Measurements from ENCODE around the gene COL23A1. TPM values are rescaled to one million over a fixed set of nuclear protein-coding genes. Genes with fewer than 3 reads are reported as not detected.
A peak's percentile ranks its signal among the peaks of the same experiment; 100 is the strongest.

Gene COL23A1
- total and polyA plus RNA-seq, 4 donors = 0.76 to 4.4 (median 1.3) TPM

DNA sequence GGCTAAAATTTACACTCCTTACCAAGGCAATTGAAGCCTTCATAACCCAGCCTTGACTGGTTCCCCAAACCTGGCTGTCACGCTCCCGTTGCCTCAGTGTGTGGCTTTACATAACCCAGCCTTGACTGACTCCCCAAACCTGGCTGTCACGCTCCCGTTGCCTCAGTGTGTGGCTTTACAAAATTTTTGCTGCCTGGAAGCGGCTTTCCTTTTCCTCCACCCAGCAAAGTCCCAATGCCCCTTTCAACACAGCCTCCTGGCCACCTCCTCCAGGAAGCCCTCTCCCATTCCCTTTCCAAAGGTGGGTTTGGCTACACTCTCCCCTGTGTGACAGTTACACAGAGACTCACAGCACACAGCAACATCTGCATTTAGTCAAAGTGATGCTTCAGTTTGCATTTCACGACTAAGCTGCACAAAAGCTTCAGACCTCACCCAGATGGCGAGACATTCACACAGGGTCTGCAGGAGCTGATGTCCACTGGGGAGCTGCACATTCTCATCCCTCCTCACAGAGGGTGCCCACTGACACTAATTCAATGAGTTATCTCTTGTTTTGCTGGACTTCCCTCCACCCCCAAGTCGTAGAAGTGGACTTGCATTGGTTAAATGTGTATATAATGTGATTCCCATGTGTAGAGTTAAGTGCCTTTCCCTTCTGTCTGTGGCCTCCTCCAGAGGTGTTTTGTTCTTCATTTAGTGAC lies 201.0 kb downstream of the COL23A1 start:
- Histone ChIP-seq H3K9me3 (ENCODE audit: control insufficient read depth in 4 of 4, insufficient read depth in 3 of 4, low read length in 3 of 4) (no peaks in the 10 kb centered on the region), H3K27me3 (ENCODE audit: control insufficient read depth in 3 of 3, insufficient read depth in 3 of 3, low read length in 2 of 3) (peaks cover 0 to 22% (median 0%) of the 10 kb centered on the region in 3 donors), H3K36me3 (ENCODE audit: control insufficient read depth in 4 of 4, insufficient read depth in 4 of 4, low read length in 4 of 4) (no peaks in the 10 kb centered on the region), H3K4me3 (no peak overlapping the region), H3K4me1 (ENCODE audit: control insufficient read depth in 5 of 5, insufficient read depth in 5 of 5, low read length in 5 of 5) (peaks cover 0 to 22% (median 0%) of the 10 kb centered on the region in 5 donors), H3K9ac (ENCODE audit: insufficient read depth in 1 of 2, low read length in 2 of 2) (no peak overlapping the region), H3K27ac (ENCODE audit: low read depth in 1 of 2, low read length in 1 of 2) (no peak overlapping the region)
- DNase-seq = no peak
- TF ChIP-seq, protein P1, sequence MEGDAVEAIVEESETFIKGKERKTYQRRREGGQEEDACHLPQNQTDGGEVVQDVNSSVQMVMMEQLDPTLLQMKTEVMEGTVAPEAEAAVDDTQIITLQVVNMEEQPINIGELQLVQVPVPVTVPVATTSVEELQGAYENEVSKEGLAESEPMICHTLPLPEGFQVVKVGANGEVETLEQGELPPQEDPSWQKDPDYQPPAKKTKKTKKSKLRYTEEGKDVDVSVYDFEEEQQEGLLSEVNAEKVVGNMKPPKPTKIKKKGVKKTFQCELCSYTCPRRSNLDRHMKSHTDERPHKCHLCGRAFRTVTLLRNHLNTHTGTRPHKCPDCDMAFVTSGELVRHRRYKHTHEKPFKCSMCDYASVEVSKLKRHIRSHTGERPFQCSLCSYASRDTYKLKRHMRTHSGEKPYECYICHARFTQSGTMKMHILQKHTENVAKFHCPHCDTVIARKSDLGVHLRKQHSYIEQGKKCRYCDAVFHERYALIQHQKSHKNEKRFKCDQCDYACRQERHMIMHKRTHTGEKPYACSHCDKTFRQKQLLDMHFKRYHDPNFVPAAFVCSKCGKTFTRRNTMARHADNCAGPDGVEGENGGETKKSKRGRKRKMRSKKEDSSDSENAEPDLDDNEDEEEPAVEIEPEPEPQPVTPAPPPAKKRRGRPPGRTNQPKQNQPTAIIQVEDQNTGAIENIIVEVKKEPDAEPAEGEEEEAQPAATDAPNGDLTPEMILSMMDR (IDR thresholded peaks at IDR 0.05; ENCODE audit: control extremely low read depth, extremely low read depth) = no peak
- no peak for ATAC-seq (ENCODE audit: insufficient read depth, low FRiP score)
- 64 to 74% methylated on average over 8 of the region's 8 CpGs for WGBS, 2 donors

DNA sequence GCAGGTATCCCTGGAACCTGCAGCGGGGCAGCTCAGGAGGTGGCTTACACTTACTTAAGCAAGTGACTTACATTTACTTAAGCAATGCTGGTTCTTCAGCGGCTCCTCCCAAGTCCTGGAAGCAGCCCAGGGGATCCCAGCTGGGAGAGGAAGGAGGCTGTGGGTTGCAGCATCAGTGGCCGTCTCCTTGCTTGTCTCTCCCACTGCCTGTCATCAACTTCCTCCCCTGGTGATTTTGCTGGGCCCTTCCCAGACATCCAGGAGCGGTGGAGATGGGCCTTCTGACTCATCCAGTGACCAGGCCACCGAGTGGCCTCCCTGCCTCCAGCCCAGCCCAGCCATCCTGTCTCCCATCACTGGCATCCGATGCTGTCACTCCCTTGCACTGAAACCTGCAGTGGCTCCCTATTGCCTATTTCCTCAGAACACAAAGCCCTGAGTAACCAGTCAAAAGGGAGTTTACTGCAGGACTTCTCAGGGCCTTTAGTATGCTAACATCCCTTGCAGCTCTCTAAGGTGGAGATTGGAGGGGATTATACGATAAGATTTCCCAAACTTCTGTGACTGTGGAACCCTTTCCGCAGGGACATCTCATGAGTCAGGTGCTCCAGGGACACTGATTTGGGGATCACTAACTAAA lies 201.7 kb downstream of the COL23A1 start:
- no peak overlapping the region for H3K9ac ChIP-seq (ENCODE audit: insufficient read depth in 1 of 2, low read length in 2 of 2)
- 48 to 61% methylated on average over 8 of the region's 8 CpGs for WGBS, 2 donors
- no peak overlapping the region for H3K27ac ChIP-seq (ENCODE audit: low read depth in 1 of 2, low read length in 1 of 2)
- H3K9me3 ChIP-seq (ENCODE audit: control insufficient read depth in 4 of 4, insufficient read depth in 3 of 4, low read length in 3 of 4) = no peaks in the 10 kb centered on the region
- peak; percentile 36 for ATAC-seq (ENCODE audit: insufficient read depth, low FRiP score)
- no peaks in the 10 kb centered on the region for H3K36me3 ChIP-seq (ENCODE audit: control insufficient read depth in 4 of 4, insufficient read depth in 4 of 4, low read length in 4 of 4)
- H3K27me3 ChIP-seq (ENCODE audit: control insufficient read depth in 3 of 3, insufficient read depth in 3 of 3, low read length in 2 of 3) = peaks cover 0 to 22% (median 0%) of the 10 kb centered on the region in 3 donors
- no peak overlapping the region for H3K4me3 ChIP-seq
- DNase-seq = peak; percentile 59 to 82 (median 68)
- peaks cover 0 to 29% (median 3%) of the 10 kb centered on the region in 5 donors for H3K4me1 ChIP-seq (ENCODE audit: control insufficient read depth in 5 of 5, insufficient read depth in 5 of 5, low read length in 5 of 5)
- TF ChIP-seq, protein P1 (IDR thresholded peaks at IDR 0.05; ENCODE audit: control extremely low read depth, extremely low read depth) = no peak

DNA sequence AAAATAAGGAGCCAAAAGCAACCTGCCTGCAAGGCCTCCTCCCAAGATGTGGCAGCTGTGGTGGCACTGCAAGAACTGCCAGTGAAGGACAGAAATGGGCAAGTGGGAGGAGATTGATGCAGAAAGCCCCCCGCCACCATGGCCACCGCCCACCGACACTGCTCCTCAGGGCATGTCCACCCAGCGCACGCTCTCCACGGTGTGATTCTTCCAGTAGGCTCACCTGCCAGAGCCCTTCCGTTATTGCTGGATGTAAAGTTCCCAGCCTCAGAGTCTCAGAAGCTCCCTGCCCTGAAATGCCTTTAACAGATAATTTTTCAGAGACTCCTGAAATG lies 202.4 kb downstream of the COL23A1 start:
- DNase-seq = no peak
- TF ChIP-seq, protein P1 (IDR thresholded peaks at IDR 0.05; ENCODE audit: control extremely low read depth, extremely low read depth) = no peak
- 91 to 96% methylated on average over 7 of the region's 7 CpGs for WGBS, 2 donors

More for the DNA sequence above, 202.4 kb downstream of the COL23A1 start:
- peaks cover 0 to 22% (median 0%) of the 10 kb centered on the region in 3 donors for H3K27me3 ChIP-seq (ENCODE audit: control insufficient read depth in 3 of 3, insufficient read depth in 3 of 3, low read length in 2 of 3)
- no peak overlapping the region for H3K4me3 ChIP-seq
- H3K9ac ChIP-seq (ENCODE audit: insufficient read depth in 1 of 2, low read length in 2 of 2) = no peak overlapping the region
- no peak for ATAC-seq (ENCODE audit: insufficient read depth, low FRiP score)
- H3K36me3 ChIP-seq (ENCODE audit: control insufficient read depth in 4 of 4, insufficient read depth in 4 of 4, low read length in 4 of 4) = no peaks in the 10 kb centered on the region
- no peaks in the 10 kb centered on the region for H3K9me3 ChIP-seq (ENCODE audit: control insufficient read depth in 4 of 4, insufficient read depth in 3 of 4, low read length in 3 of 4)
- H3K4me1 ChIP-seq (ENCODE audit: control insufficient read depth in 5 of 5, insufficient read depth in 5 of 5, low read length in 5 of 5) = peaks cover 0 to 35% (median 3%) of the 10 kb centered on the region in 5 donors
- no peak overlapping the region for H3K27ac ChIP-seq (ENCODE audit: low read depth in 1 of 2, low read length in 1 of 2)
